Lower leg skin (tissue), 4 donors: Measurements from ENCODE around the gene TMEM181. TPM values are rescaled to one million over a fixed set of nuclear protein-coding genes. Genes with fewer than 3 reads are reported as not detected.
"Not testable (repeated sequence)": the region's sequence is repeated elsewhere in the genome, so short reads cannot be mapped to it uniquely, and the experiment has no call there.

Experiments
- DNase-seq, 2 donors: peaks; one replicate each; pipeline ENCODE4 v3.0.0-alpha.2; 2019; ENCODE audit warnings: low spot score in 2 of 2
- H3K4me3 ChIP-seq: fragments of 200-600 bp; sonication (generic); 2 replicates; pipeline ENCODE4 v1.5.1; 2017; ENCODE audit warnings: mild to moderate bottlenecking, low read depth; ENCODE audit not compliant: poor library complexity, severe bottlenecking
- CTCF ChIP-seq, 3 donors: fragments of 450-650 bp; IDR thresholded peaks; one replicate each; pipeline ENCODE4 v1.5.1; 2016; ENCODE audit warnings: antibody characterized with exemption in 3 of 3, mild to moderate bottlenecking in 3 of 3, moderate library complexity in 2 of 3
- POLR2A ChIP-seq, 2 donors: fragments of 450-650 bp; IDR thresholded peaks; one replicate each; pipeline ENCODE4 v1.6.1; 2016 to 2017; ENCODE audit warnings: antibody characterized with exemption in 2 of 2, mild to moderate bottlenecking in 1 of 2, moderate library complexity in 1 of 2
- whole genome bisulfite sequencing, 2 donors: methylation state at CpG; one replicate each; pipeline ENCODE4 v1.1.5; 2018; 5-methylcytosine and 5-hydroxymethylcytosine counted together
- intact Hi-C: fragments of 100-400 bp; cut with DNase I; formaldehyde crosslinking; loops from one replicate; pipeline ENCODE4 v1.15.0; 2023; ENCODE audit warnings: low total_unique reads
- total RNA-seq, 4 donors: library from RNA; depleted of rRNA; stranded (reverse); fragments of >200 nt; gene quantifications; one replicate each; pipeline ENCODE4 v1.1.0, GENCODE V29; 2016

The TMEM181 gene
- total RNA-seq, 4 donors from 2014 or later = 12.8 to 20.8 (median 17.2) TPM

- intact Hi-C loops = no loop called here
- H3K4me3 ChIP-seq = no peak overlapping the region
- no peak for DNase-seq
- no peak for TF ChIP-seq POLR2A (IDR thresholded peaks at IDR 0.05)
- no peak for TF ChIP-seq CTCF (IDR thresholded peaks at IDR 0.05)
- WGBS, 2 donors = 62 to 69% methylated on average over 5 of the region's 5 CpGs
These were observed 42.3 kb upstream of the TMEM181 start for GRCh38 chr6:158517581-158517980.

GRCh38 chr6:158518191-158519127 lies 41.4 kb upstream of the TMEM181 start:
- intact Hi-C loops = no loop called here
- no peak overlapping the region for H3K4me3 ChIP-seq
- no peak for TF ChIP-seq POLR2A (IDR thresholded peaks at IDR 0.05)
- no peak for TF ChIP-seq CTCF (IDR thresholded peaks at IDR 0.05)
- WGBS, 2 donors = 6 to 7% methylated on average over 18 of the region's 18 CpGs
- DNase-seq = peak in 1 of 2 donors; percentile 26

- DNase-seq = no peak
- no peak overlapping the region for H3K4me3 ChIP-seq
- 34 to 54% methylated on average over 3 of the region's 3 CpGs for WGBS, 2 donors
- TF ChIP-seq POLR2A (IDR thresholded peaks at IDR 0.05) = no peak
- TF ChIP-seq CTCF (IDR thresholded peaks at IDR 0.05) = no peak
- intact Hi-C loops = no loop called here
These were observed 40.6 kb upstream of the TMEM181 start for GRCh38 chr6:158519300-158519699.

- DNase-seq = no peak
- H3K4me3 ChIP-seq = no peak overlapping the region
- 54 to 62% methylated on average over 4 of the region's 4 CpGs for WGBS, 2 donors
- no peak for TF ChIP-seq CTCF (IDR thresholded peaks at IDR 0.05)
- no peak for TF ChIP-seq POLR2A (IDR thresholded peaks at IDR 0.05)
- intact Hi-C loops = no loop called here
These were observed 40.1 kb upstream of the TMEM181 start for GRCh38 chr6:158519761-158520160.

GRCh38 chr6:158520975-158521374 lies 38.9 kb upstream of the TMEM181 start:
- intact Hi-C loops, H3K4me3 ChIP-seq, DNase-seq: not testable (repeated sequence)
- WGBS, 2 donors = 88 to 91% methylated on average over 7 of the region's 7 CpGs

- no peak for TF ChIP-seq POLR2A (IDR thresholded peaks at IDR 0.05)
- no peak for TF ChIP-seq CTCF (IDR thresholded peaks at IDR 0.05)
- intact Hi-C loops = no loop called here
- 84 to 93% methylated on average over 1 of the region's 1 CpG for WGBS, 2 donors
- H3K4me3 ChIP-seq = no peak overlapping the region
- no peak for DNase-seq
These were observed 38.1 kb upstream of the TMEM181 start for GRCh38 chr6:158521759-158522158.
